Cardiac atrium fibroblast (primary cell): ENCODE measurements around the gene RFPL4A. TPM values are rescaled to one million over a fixed set of nuclear protein-coding genes. Genes with fewer than 3 reads are reported as not detected.

Experiments
- total RNA-seq: library from RNA; depleted of rRNA; stranded (reverse); fragments of >200 nt; gene quantifications from 2 replicates; pipeline ENCODE4 v1.2.3, GENCODE V29; 2015

Gene RFPL4A
- total RNA-seq: not detected in 2 replicates

DNA sequence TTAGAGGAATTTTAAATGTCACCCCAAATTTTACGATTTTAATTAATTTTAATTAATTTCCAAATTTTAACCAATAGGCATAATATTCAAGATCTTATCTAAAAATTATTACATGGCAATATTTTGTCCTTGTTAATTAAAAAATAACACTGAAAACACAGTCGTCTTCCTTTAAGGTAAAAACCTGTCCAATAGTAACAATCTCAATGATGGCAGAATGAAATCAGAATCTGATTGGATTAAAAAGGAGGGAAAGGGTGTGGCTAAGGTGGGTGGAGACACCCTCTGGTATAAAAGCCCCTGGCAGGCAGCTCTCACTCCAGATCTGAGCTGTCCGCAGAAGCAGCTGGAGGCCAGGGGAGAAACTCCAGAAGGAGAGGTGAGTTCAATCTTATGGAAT is at the start of gene RFPL4A:
Gene RFPL4A (plus strand): TSS at position 301 of the 400 bp plus-strand sequence. CDS start 2,704 bp downstream, outside the sequence.

DNA sequence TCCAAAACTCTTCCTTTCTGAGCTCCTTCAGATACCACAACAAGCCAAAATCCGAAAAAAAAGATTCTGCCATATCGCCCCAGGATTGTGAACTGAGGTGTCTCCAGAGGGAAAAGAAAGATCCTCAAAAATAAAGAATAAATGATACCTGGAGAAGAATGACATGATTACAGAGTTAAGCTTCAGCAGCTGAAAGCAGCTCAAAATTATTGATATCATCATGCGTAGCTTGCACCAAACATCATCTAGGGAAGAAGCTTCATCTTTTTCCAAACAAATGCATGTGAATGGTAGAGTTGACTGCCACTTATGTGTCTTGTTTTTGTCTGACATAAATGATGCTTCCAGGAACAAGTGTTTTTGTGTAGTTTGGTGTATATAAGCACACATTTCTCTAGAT is 20.6 kb upstream of the RFPL4A start, which contains the start of gene NLRP9:
Gene NLRP9 (minus strand): TSS at position 101 of the 400 bp plus-strand sequence. CDS start 28 bp downstream, at position 73.

DNA sequence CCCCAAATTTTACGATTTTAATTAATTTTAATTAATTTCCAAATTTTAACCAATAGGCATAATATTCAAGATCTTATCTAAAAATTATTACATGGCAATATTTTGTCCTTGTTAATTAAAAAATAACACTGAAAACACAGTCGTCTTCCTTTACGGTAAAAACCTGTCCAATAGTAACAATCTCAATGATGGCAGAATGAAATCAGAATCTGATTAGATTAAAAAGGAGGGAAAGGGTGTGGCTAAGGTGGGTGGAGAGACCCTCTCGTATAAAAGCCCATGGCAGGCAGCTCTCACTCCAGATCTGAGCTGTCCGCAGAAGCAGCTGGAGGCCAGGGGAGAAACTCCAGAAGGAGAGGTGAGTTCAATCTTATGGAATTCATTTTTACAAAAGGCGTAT is 9.9 kb downstream of the RFPL4A start, which contains the start of gene RFPL4AL1:
Gene RFPL4AL1 (plus strand): TSS at position 301 of the 400 bp plus-strand sequence. CDS start 2,687 bp downstream, outside the sequence.

Other genes starting within 250 kb of the RFPL4A start
- not detected in 2 replicates for gene SBK2, start 222.0 kb upstream of the RFPL4A start, total RNA-seq
- gene SBK3, start 213.6 kb upstream of the RFPL4A start, total RNA-seq: not detected in 2 replicates
- gene ZNF579, start 178.2 kb upstream of the RFPL4A start, total RNA-seq: 4.5 and 6.5 TPM in 2 replicates
- 2.6 and 7.6 TPM in 2 replicates for gene FIZ1, start 159.6 kb upstream of the RFPL4A start, total RNA-seq
- 5.4 and 8.1 TPM in 2 replicates for gene ZNF524, start 158.8 kb upstream of the RFPL4A start, total RNA-seq
- gene ZNF865, start 153.4 kb upstream of the RFPL4A start, total RNA-seq: 2.9 and 5.8 TPM in 2 replicates
- gene ZNF784, start 134.5 kb upstream of the RFPL4A start, total RNA-seq: 2.9 and 6.1 TPM in 2 replicates
- gene ZNF580, start 118.1 kb upstream of the RFPL4A start, total RNA-seq: 10.0 and 22.4 TPM in 2 replicates
- 20.0 and 43.3 TPM in 2 replicates for gene ZNF581, start 115.4 kb upstream of the RFPL4A start, total RNA-seq
- gene CCDC106, start 110.9 kb upstream of the RFPL4A start, total RNA-seq: 8.5 and 20.3 TPM in 2 replicates
- gene U2AF2, start 104.1 kb upstream of the RFPL4A start, total RNA-seq: 88.6 and 122 TPM in 2 replicates
- 128 and 139 TPM in 2 replicates for gene EPN1, start 83.9 kb upstream of the RFPL4A start, total RNA-seq
- not detected in 2 replicates for gene NLRP9, start 20.7 kb upstream of the RFPL4A start, total RNA-seq
- not detected in 2 replicates for gene RFPL4AL1, start 10.0 kb downstream of the RFPL4A start, total RNA-seq
- not detected in 2 replicates for gene NLRP11, start 72.9 kb downstream of the RFPL4A start, total RNA-seq
- not detected in 2 replicates for gene NLRP4, start 77.4 kb downstream of the RFPL4A start, total RNA-seq
- gene NLRP13, start 173.2 kb downstream of the RFPL4A start, total RNA-seq: not detected in 2 replicates
- not detected in 2 replicates for gene NLRP8, start 188.7 kb downstream of the RFPL4A start, total RNA-seq
- gene NLRP5, start 227.7 kb downstream of the RFPL4A start, total RNA-seq: not detected in 2 replicates